Gastroesophageal sphincter (tissue), 3 donors: ENCODE results near the gene ACKR3.

Experiments used
- CTCF ChIP-seq, 4 experiments: fragments of 200-600 bp in 2 of 4; fragments of 450-650 bp in 2 of 4; sonication (generic) in 1 of 4; IDR thresholded peaks; one replicate each; pipeline ENCODE4 v1.5.1; 2017 to 2019; ENCODE audit warnings: antibody characterized with exemption in 4 of 4, mild to moderate bottlenecking in 2 of 4, moderate library complexity in 2 of 4
- EP300 ChIP-seq: sonication (generic); formaldehyde crosslinking; IDR thresholded peaks from one replicate; pipeline ENCODE4 v1.6.1; 2017; ENCODE audit warnings: antibody characterized with exemption, mild to moderate bottlenecking
- POLR2AphosphoS5 ChIP-seq: sonication (generic); formaldehyde crosslinking; IDR thresholded peaks from one replicate; pipeline ENCODE4 v1.6.1; 2017; ENCODE audit warnings: antibody characterized with exemption

GRCh38 chr2:236608710-236609109, 39.1 kb downstream of the ACKR3 start:
- TF ChIP-seq POLR2AphosphoS5 (no peak), CTCF (IDR thresholded peaks at IDR 0.05) (no peak), EP300 (no peak)
